GM12875 (cell line): ENCODE measurements around the gene NUDCD3.

ENCODE experiments used
- H3K4me3 ChIP-seq: one replicate; pipeline ENCODE4 v1.5.1; 2011; ENCODE audit warnings: low read depth, low read length, control low read depth
- TF ChIP-seq, protein P1 (sequence below): IDR thresholded peaks from 2 replicates; pipeline ENCODE4 v1.5.1; 2011; ENCODE audit warnings: low read depth, mild to moderate bottlenecking, control low read depth, inconsistent platforms, low read length, moderate library complexity, borderline replicate concordance; ENCODE audit not compliant: insufficient read depth

NUDCD3 gene

GRCh38 chr7:44381494-44382220 lies 108.8 kb downstream of the NUDCD3 start:
- no peak overlapping the region for H3K4me3 ChIP-seq
- TF ChIP-seq, protein P1, sequence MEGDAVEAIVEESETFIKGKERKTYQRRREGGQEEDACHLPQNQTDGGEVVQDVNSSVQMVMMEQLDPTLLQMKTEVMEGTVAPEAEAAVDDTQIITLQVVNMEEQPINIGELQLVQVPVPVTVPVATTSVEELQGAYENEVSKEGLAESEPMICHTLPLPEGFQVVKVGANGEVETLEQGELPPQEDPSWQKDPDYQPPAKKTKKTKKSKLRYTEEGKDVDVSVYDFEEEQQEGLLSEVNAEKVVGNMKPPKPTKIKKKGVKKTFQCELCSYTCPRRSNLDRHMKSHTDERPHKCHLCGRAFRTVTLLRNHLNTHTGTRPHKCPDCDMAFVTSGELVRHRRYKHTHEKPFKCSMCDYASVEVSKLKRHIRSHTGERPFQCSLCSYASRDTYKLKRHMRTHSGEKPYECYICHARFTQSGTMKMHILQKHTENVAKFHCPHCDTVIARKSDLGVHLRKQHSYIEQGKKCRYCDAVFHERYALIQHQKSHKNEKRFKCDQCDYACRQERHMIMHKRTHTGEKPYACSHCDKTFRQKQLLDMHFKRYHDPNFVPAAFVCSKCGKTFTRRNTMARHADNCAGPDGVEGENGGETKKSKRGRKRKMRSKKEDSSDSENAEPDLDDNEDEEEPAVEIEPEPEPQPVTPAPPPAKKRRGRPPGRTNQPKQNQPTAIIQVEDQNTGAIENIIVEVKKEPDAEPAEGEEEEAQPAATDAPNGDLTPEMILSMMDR = no peak

DNA sequence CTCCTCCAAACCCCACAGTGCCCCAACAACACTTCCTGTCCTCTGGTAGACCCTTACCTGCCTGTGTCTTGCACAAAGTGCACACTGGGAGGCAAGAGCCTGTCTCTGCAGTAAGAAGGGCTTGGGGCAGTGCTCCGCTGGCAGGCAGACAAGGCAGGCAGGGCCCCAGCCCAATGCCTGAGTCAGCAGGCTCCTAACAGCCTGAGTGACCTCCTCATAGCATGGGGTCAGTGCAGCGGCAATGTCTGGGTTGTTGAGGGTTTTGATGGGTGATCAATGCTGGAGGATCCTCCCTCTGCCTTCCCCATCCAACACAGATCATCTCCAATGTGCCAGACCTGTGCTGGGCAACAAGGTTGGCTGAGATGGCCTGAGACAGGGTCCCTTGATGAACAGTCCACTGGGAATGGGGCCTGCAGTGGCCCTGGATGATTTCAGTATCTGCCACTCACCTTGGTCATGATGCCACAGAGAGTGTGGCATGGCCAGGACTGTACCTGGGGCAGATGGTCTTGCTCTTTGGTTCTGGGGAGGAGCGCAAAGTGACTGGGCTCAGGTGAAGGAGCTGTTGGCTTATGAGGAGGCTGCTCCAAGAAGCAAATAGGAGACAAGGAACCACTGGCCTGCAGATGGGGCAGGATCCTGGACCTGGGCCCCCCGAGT lies 109.5 kb downstream of the NUDCD3 start:
- H3K4me3 ChIP-seq = no peak overlapping the region

GRCh38 chr7:44380189-44380830 lies 110.1 kb downstream of the NUDCD3 start:
- no peak overlapping the region for H3K4me3 ChIP-seq
- TF ChIP-seq, protein P1 = no peak

More for the DNA sequence above, 109.5 kb downstream of the NUDCD3 start:
- TF ChIP-seq, protein P1 = no peak

DNA sequence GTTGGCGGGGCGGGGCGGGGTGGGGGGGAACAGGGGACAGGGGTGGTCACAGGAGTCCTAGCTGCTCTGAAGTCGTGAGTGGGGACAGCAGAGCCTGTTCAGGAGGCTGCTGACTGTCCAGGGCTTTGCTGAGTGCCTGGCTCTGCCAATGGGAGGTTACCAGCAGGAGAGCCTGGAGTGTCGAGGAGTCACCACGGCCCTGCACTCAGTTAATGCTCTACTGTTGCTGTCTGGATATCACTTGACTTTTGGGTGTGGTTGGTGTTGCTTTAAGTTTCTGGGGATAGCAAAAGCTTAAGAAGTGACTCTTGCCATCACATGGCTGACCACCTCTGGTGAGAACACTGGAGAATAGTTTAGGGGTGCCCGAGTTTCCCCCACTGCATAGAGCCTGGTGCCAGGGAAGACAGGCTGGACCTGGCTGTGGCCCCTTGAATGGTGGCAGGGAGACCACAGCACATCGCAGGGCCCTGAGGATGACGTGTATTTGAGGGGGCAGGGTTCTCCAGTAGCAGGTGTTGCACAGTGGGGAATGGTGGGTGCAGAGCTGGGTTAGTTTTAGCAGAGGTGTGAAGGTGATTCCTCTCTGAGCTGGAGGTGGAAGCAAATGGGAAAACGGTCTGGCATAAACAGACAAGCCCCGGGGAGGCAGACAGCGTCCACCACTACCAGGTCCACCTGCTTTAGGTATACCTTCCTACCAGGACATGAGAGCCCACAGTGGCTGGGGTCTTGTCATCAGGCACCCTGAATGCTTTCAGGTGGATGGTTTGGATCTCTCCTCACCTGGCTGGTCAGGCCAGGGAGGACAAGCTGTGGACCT lies 110.9 kb downstream of the NUDCD3 start:
- H3K4me3 ChIP-seq = no peak overlapping the region
- TF ChIP-seq, protein P1 = no peak

DNA sequence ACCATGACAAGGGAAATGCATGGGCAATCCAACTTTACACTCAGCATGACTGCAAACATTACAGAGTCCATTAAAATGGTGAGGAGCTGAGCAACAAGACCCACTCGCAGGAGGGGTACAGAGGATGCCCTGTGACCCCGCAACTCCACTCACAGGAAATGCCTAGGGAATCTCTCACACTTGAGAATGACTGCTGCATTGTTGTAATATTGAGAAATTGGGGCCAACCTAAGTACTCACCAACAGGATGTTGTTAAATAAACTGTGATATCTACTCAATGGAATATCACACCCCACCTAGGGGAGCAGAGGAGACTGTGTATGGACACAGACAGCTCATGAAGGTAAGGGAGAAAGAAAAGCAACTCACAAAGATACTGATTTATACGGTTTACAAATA lies 111.7 kb downstream of the NUDCD3 start:
- TF ChIP-seq, protein P1 = no peak

DNA sequence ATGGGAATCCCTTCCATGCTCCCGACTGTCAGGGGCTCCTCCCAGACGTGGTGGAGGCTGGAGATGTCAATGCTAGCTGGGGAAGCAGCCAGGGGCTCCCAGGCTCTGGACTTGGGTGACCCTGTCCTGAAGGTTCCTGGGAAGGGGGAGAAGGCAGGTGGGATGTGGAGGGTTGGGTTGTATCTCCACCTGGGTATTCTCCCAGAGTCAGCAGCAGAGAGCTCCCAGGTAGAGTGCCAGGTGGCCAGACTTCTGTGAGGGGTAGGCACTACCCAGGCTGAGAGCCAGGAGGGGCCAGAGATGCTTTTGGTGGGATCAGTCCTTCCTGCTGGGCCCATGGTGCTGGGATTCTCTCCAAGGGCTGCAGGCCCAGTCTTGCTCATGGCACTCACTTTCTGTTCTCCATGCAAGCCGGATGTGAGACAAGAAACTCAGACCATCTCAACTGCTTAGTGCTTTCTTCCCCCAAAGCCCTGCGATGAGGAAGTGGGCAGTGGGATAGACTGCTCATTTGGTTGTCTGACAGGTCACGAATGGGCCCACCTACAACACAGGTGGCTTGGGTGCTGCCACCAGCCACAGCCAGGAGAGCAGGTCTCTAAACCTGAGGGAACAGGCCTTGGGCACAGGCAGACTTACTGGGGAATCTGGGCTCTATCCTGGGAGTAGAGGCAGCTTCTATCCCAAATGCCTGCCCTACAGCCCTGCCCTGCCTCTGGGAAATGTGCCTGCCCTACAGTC lies 112.6 kb downstream of the NUDCD3 start:
- TF ChIP-seq, protein P1 = no peak
- H3K4me3 ChIP-seq = no peak overlapping the region

More for the DNA sequence above, 111.7 kb downstream of the NUDCD3 start:
- H3K4me3 ChIP-seq = no peak overlapping the region
